GM12873 (cell line): ENCODE results near the gene NECTIN4.
A peak's percentile ranks its signal among the peaks of the same experiment; 100 is the strongest.

Experiments
- CTCF ChIP-seq: IDR thresholded peaks from 2 replicates; pipeline ENCODE4 v1.5.1; 2012; ENCODE audit warnings: low read depth, mild to moderate bottlenecking, moderate library complexity, low read length, control low read depth; ENCODE audit not compliant: insufficient read depth; ENCODE audit errors: missing control alignments

Gene NECTIN4

GRCh38 chr1:161071886-161072371 lies 17.4 kb downstream of the NECTIN4 start:
- peak; percentile 80 for TF ChIP-seq CTCF

- TF ChIP-seq CTCF = no peak
These were observed 18.6 kb downstream of the NECTIN4 start for GRCh38 chr1:161070761-161071160.

DNA sequence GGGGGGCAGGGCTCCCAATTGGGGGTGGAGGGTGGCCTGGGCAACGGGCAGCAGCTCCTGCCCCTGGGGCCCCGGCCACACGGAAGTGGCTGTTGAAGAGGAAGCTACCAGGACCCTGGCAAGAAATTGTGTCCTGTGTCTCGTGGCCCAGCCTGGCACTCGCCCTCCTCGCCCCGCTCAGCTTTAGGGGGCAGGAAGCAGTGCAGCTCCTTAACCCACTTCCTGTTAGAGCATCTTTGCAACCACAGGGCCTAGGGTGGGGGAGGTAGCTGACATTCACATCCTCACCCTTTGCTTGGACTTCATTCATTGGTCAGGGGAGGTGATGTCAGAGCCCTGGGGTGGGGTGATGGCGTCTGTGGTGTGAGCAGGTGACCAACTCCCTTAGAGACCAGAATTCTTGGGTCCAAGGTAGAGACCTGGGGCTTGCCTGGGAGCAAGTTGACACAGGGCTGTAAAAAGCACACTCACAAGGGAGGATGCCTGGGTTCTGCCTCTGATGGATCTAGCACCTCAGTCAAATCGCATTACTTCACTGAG lies 19.6 kb downstream of the NECTIN4 start, which contains the start of gene ARHGAP30:
TSS of gene ARHGAP30 (minus strand) at position 161 of the 540 bp plus-strand sequence. CDS start 267 bp downstream, outside the sequence.
- no peak for TF ChIP-seq CTCF

DNA sequence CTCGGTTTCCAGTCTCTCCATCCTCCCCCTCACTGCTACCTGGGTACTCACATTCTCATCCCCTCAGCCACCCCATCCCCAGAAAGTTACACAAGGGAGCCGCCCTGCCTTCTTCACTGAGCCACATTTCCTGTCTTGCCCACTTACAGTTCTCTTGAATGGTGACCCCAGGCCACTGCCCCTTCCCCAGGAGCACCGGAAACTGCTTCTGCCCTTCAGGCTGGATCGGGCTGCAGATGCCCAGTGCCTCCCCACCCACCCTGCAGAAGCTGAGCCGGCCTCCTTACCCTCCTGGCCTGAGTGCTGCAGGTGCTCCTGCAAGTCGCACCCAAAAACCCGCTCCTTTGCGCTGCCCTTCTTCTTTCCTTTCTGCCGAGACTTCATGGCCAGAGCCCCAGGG lies 20.1 kb downstream of the NECTIN4 start:
- TF ChIP-seq CTCF = no peak

GRCh38 chr1:161068306-161069234 lies 20.8 kb downstream of the NECTIN4 start:
- TF ChIP-seq CTCF = no peak

DNA sequence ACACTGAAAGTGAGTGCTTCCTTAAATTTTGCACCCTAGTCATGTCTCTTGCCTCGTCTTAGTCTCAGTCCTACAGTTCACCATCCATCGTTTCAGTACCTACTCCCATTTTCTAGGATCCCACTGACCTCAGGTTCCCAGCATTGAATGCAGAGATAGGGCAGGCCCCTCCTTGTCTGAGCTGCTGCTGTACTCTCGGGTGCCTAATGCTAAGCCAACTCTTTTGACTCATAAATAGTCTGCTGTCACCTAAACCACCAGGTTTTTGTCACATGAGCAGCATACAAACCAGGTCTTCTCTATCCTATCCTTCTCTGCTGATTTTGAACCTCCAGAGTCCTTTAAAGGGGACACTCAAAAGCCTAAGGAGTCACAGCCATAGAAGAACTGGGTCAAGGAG lies 22.7 kb downstream of the NECTIN4 start:
- no peak for TF ChIP-seq CTCF

DNA sequence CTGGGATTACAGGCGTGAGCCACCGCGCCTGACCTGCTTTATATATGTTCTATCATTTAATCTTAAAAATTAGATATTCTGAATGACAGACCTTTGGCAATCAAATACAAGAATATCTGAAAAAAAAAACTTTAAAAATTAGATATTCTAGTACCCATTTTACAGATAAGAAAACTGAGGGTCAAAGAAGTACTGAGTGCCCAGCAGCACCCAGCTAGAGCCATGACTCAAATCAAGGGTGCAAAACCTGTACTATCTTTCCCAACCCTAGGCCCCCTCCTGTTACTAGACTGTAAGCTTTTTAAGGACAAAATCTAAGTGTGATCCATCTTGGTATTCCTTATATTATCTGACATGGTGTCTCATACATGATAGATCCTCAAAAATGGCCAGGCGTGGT lies 27.9 kb downstream of the NECTIN4 start:
- TF ChIP-seq CTCF = no peak
